ENCODE results near the gene PLEKHA4.

DNA sequence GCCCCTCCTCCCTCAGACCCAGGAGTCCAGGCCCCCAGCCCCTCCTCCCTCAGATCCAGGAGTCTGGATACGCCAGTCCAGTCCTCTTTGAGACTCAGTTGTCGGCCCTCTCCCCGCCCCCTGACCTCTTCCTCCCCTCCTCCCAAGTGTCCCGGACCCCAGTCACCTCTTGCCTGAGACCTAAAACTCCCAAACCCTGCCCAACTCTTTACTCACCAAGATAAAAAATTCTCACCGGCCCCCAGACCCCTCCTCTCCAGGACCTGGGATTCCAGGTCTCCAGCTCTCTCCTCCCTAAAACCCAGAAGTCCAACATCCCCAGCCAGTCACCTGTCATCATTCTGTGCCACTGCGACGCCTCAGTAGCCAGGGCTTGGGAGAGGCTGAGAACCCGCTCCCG, 30.7 kb downstream of the PLEKHA4 start:
- TF ChIP-seq EZH2 (IDR thresholded peaks at IDR 0.05) (no peak), POLR2AphosphoS5 (IDR thresholded peaks at IDR 0.05; ENCODE audit: borderline replicate concordance, low read depth, low read length) (no peak), FOXP2 (optimal IDR thresholded peaks at IDR 0.05; ENCODE audit: control extremely low read depth, extremely low read length, insufficient read depth) (no peak)
